ENCODE results near the gene HNRNPA3.
A peak's percentile ranks its signal among the peaks of the same experiment; 100 is the strongest.
"Not testable (repeated sequence)": the region's sequence is repeated elsewhere in the genome, so short reads cannot be mapped to it uniquely, and the experiment has no call there.

HNRNPA3 gene

DNA sequence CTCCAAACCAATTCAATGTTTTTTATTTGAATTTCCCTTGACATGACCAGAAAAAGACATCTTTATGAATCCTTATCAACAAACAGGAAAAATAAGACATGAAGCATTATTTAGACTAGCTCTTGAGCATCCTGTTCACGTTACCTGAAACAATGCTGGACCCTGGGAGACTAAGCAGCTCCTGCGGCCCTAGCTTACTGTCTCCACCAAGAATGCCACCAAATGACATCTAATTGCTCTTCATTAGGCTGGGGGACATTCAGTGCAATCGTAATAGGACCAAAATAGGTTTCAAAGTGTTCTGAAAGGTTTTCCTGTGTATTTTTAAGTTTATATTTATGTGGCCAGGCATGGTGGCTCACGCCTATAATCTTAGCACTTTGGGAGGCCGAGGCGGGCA is 26.5 kb downstream of the HNRNPA3 start:
- H3K27ac Mint-ChIP-seq: peak overlapping the region; percentile 11
- no peaks in the 10 kb centered on the region for H3K9me3 Mint-ChIP-seq
- H3K4me3 Mint-ChIP-seq: no peak overlapping the region
- H3K27me3 Mint-ChIP-seq: no peaks in the 10 kb centered on the region
- H3K4me1 Mint-ChIP-seq: peaks cover 74% of the 10 kb centered on the region
- peaks cover 30% of the 10 kb centered on the region for H3K36me3 Mint-ChIP-seq
- no peak for ATAC-seq

DNA sequence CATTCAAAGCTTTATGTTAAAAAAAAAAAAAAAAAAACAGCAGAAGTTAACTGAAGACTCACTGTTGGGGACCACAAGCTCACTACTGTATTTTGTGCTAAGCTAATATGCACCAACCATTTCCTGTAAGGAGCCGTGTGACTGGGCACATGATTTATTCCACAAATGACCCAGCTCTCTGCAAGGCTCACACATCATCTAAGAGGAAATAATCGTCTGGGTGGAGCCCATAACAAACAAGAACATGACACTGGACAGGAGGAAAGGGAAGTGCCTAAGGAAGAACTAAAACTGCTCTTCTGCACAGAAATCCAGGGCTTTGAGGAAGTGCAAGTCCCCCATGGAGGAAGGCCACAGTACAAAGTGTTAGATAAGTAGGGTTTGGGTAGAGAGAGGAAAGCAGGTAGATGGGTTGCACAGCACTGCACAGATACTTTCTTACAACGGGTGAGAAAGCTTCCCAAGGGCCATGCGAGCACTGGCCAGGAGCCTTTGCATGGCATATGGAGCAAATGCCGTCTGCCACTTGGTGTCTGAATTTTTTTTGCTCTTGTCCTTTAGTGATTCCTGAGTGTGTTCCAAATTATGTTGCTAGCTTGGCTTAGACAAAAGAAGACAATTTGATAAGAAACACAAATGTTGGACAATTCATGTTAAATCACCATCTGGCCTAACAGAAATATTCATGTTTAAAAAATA is 27.5 kb downstream of the HNRNPA3 start:
- peak; percentile 94 for ATAC-seq
- peak overlapping the region; percentile 9 for H3K4me3 Mint-ChIP-seq

GRCh38 chr2:177241711-177242120 is 29.1 kb downstream of the HNRNPA3 start:
- Mint-ChIP-seq H3K9me3 (no peaks in the 10 kb centered on the region), H3K36me3 (peaks cover 24% of the 10 kb centered on the region), H3K4me1 (peaks cover 79% of the 10 kb centered on the region), H3K4me3 (no peak overlapping the region), H3K27ac (peak overlapping the region; percentile 74), H3K27me3 (no peaks in the 10 kb centered on the region)
- no peak for ATAC-seq

More for the DNA sequence above, 27.5 kb downstream of the HNRNPA3 start:
- Mint-ChIP-seq H3K27me3 (no peaks in the 10 kb centered on the region), H3K9me3 (no peaks in the 10 kb centered on the region), H3K27ac (peak overlapping the region; percentile 11), H3K4me1 (peaks cover 75% of the 10 kb centered on the region), H3K36me3 (peaks cover 29% of the 10 kb centered on the region)

GRCh38 chr2:177242121-177242987 is 29.8 kb downstream of the HNRNPA3 start:
- Mint-ChIP-seq H3K9me3 (no peaks in the 10 kb centered on the region), H3K36me3 (peaks cover 24% of the 10 kb centered on the region), H3K4me3 (no peak overlapping the region), H3K4me1 (peaks cover 85% of the 10 kb centered on the region), H3K27ac (peak overlapping the region; percentile 74), H3K27me3 (no peaks in the 10 kb centered on the region)
- ATAC-seq: no peak

DNA sequence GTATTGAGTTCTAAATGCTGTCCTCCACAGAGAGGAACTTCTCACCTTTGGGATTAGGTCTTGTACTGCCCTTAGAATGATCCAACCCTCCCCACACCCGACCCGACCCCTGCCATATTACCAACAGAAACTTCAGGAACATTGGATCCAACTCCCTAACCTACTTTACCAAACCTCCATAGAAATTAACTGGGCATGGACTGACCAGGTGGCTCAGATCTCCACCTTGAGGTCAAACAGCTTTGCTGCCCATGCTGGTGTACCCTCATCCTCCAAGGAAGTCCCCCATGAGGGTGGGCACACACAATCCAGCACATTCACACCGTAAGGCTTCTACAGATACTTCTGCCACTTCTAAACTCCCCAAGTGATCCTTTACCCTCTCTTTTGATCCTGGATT is 30.5 kb downstream of the HNRNPA3 start:
- ATAC-seq: no peak
- peaks cover 24% of the 10 kb centered on the region for H3K36me3 Mint-ChIP-seq
- no peaks in the 10 kb centered on the region for H3K27me3 Mint-ChIP-seq
- H3K4me1 Mint-ChIP-seq: peaks cover 89% of the 10 kb centered on the region
- H3K27ac Mint-ChIP-seq: peak overlapping the region; percentile 74
- no peak overlapping the region for H3K4me3 Mint-ChIP-seq
- H3K9me3 Mint-ChIP-seq: no peaks in the 10 kb centered on the region

DNA sequence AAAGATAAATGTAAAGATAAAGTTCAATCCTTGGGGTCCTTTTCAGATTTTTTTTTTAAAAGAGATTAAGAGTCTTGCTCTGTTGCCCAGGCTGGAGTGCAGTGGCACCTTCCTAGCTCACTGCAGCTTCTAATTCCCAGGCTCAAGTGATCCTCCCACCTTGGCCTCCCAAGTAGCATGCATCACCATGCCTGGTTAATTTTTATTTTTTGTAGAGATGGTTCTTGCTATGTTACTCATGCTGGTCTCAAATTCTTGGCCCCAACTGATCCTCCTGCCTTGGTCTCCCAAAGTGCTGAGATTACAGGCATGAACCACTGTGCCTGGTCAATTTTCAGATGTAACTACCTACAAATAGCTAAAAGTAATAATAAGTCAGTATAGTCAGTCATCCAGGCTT is 30.9 kb downstream of the HNRNPA3 start:
- ATAC-seq: no peak
- Mint-ChIP-seq H3K4me1 (peaks cover 89% of the 10 kb centered on the region), H3K9me3 (no peaks in the 10 kb centered on the region), H3K4me3 (no peak overlapping the region), H3K27me3 (no peaks in the 10 kb centered on the region), H3K27ac (peak overlapping the region; percentile 74), H3K36me3 (peaks cover 26% of the 10 kb centered on the region)

DNA sequence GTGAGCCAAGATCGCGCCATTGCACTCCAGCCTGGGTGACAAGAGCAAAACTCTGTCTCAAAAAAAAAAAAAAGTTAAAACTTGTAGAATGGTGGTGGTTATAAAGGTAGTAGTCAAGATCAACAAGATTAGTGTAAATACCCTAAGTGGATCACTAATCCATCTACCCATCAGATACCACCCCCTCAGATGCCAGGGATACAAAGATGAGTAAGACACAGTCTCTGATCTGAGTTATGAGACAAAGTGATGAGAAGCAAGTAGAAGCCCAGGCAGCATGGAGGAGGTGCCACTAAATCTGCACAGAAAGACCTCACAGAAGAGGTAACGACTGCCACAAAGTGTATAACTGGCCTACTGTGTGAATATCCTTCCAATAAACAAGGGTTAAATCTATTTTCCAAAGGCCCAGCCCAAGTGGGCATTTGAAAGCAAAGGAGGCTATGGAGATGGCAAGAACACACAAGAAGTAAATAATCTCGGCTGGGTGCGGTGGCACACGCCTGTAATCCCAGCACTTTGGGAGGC is 31.7 kb downstream of the HNRNPA3 start:
- no peak for ATAC-seq
- H3K9me3 Mint-ChIP-seq: no peaks in the 10 kb centered on the region
- H3K4me1 Mint-ChIP-seq: peaks cover 85% of the 10 kb centered on the region
- H3K36me3 Mint-ChIP-seq: peaks cover 30% of the 10 kb centered on the region
- H3K4me3 Mint-ChIP-seq: no peak overlapping the region
- H3K27me3 Mint-ChIP-seq: no peaks in the 10 kb centered on the region
- H3K27ac Mint-ChIP-seq: no peak overlapping the region

DNA sequence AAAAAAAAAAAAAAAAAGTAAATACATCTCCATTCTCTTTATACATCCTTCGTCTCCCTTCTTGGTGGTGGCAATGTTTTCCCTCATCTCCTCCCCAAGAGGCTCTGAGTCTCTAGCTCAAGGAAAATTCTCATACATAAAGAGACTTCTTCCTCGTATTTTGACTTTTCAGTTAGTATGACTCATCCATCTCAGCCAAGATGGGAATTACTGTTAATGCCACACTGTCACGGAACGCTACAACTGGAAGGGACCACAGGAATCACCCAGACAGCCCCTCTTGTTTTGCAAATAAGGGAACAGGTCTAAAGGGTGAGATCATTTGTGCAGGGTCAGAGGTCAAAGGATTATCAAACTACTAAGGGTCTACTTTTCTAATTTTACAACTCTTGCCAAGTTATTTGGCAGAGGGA is 32.4 kb downstream of the HNRNPA3 start:
- no peak overlapping the region for H3K27ac Mint-ChIP-seq
- no peaks in the 10 kb centered on the region for H3K9me3 Mint-ChIP-seq
- no peaks in the 10 kb centered on the region for H3K27me3 Mint-ChIP-seq
- no peak for ATAC-seq
- peaks cover 30% of the 10 kb centered on the region for H3K36me3 Mint-ChIP-seq
- H3K4me1 Mint-ChIP-seq: peaks cover 80% of the 10 kb centered on the region
- H3K4me3 Mint-ChIP-seq: no peak overlapping the region

- no peaks in the 10 kb centered on the region for H3K9me3 Mint-ChIP-seq
- H3K27ac Mint-ChIP-seq: peak overlapping the region; percentile 24
- ATAC-seq: no peak
- H3K27me3 Mint-ChIP-seq: no peaks in the 10 kb centered on the region
- H3K36me3 Mint-ChIP-seq: peaks cover 29% of the 10 kb centered on the region
- peaks cover 76% of the 10 kb centered on the region for H3K4me1 Mint-ChIP-seq
- H3K4me3 Mint-ChIP-seq: no peak overlapping the region
Observed at GRCh38 chr2:177246000-177246399, 33.4 kb downstream of the HNRNPA3 start.

GRCh38 chr2:177246523-177247030 is 34.0 kb downstream of the HNRNPA3 start:
- Mint-ChIP-seq H3K36me3 (peaks cover 30% of the 10 kb centered on the region), H3K4me1 (peaks cover 76% of the 10 kb centered on the region), H3K27ac (peak overlapping the region; percentile 24)
- H3K9me3 Mint-ChIP-seq, H3K27me3 Mint-ChIP-seq, ATAC-seq, H3K4me3 Mint-ChIP-seq: not testable (repeated sequence)

- Mint-ChIP-seq H3K4me1 (peaks cover 76% of the 10 kb centered on the region), H3K27me3 (no peaks in the 10 kb centered on the region), H3K27ac (no peak overlapping the region), H3K36me3 (peaks cover 28% of the 10 kb centered on the region), H3K9me3 (no peaks in the 10 kb centered on the region), H3K4me3 (no peak overlapping the region)
- no peak for ATAC-seq
Observed at GRCh38 chr2:177247693-177248262, 35.2 kb downstream of the HNRNPA3 start.

- Mint-ChIP-seq H3K27me3 (no peaks in the 10 kb centered on the region), H3K4me1 (peaks cover 78% of the 10 kb centered on the region), H3K36me3 (peaks cover 33% of the 10 kb centered on the region), H3K27ac (no peak overlapping the region), H3K9me3 (no peaks in the 10 kb centered on the region), H3K4me3 (no peak overlapping the region)
- ATAC-seq: no peak
Observed at GRCh38 chr2:177249038-177249437, 36.4 kb downstream of the HNRNPA3 start.

DNA sequence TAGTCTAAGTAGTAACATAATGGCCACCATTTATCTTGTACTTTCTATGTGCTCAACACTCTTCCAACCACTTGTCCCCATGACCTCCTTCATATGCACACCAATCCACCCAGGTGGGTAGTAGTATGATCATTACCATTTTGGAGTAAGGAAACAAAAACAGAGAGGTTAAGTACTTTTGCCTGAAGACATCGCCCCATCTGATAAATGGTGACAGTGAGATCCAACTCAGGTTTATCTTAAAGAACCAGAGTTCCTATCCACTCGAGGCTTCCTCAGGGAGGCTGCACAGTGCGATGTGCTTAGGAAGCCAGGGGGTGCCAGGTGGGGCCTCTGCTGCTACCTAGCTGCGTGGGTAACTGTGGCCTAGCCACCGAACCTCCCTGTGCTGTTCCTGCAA is 37.9 kb downstream of the HNRNPA3 start:
- no peak overlapping the region for H3K27ac Mint-ChIP-seq
- no peaks in the 10 kb centered on the region for H3K27me3 Mint-ChIP-seq
- H3K4me3 Mint-ChIP-seq: no peak overlapping the region
- peaks cover 31% of the 10 kb centered on the region for H3K36me3 Mint-ChIP-seq
- H3K4me1 Mint-ChIP-seq: peaks cover 78% of the 10 kb centered on the region
- no peak for ATAC-seq
- no peaks in the 10 kb centered on the region for H3K9me3 Mint-ChIP-seq

DNA sequence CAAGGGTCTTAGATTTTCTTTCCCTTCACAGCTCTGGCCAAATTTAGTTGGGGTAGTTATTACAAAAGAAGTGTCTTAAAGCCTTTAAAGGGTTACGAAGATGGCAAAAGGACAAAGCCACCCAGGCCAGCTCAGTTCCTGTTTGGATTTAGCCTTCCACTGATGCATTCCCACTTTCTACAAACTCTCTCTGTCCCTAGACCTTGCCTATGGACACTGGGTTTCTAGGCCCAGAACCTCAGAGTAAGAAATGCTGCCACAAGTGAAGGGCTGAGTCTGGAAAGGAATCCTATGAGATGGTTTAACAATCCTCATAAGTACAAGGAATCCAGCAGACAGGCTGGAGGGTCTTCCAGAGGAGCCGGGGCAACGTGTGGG is 38.6 kb downstream of the HNRNPA3 start:
- no peaks in the 10 kb centered on the region for H3K27me3 Mint-ChIP-seq
- no peak overlapping the region for H3K4me3 Mint-ChIP-seq
- H3K9me3 Mint-ChIP-seq: no peaks in the 10 kb centered on the region
- peak overlapping the region; percentile 58 for H3K27ac Mint-ChIP-seq
- no peak for ATAC-seq
- peaks cover 31% of the 10 kb centered on the region for H3K36me3 Mint-ChIP-seq
- peaks cover 77% of the 10 kb centered on the region for H3K4me1 Mint-ChIP-seq

DNA sequence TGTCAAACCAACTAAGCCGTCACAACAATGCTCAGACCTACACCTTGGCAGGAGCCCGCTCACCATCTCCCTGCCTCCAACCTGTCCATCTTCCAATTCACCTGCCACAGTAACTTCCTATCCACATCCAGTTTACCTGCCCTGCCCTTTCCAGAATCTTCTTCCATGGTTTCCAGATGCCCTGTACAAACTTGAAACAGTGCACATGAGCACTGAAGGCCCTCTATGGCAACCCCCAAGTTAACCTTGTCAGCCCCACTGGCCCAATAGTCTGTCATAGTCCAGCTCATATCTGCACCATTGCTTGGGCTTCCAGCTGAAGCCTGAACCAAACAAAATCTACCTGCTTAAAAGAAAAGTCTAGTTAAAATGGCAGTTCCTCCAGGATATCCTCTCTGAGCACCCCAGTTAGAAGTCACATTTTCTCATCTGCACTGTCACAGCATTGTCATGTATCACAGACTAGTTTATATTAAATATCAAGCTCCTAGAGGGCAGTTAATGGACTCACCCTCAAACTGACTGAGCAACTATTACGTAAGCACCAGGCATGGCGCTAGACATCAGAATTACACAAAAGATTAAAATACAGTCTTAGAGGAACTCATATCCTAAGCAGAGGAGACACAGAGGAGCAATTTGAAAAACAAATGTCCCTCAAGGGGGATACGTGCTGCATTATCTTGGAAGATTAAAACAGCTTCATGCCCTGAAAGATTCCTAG is 40.4 kb downstream of the HNRNPA3 start:
- H3K27me3 Mint-ChIP-seq: no peaks in the 10 kb centered on the region
- H3K4me3 Mint-ChIP-seq: no peak overlapping the region
- H3K27ac Mint-ChIP-seq: no peak overlapping the region
- ATAC-seq: no peak
- peaks cover 79% of the 10 kb centered on the region for H3K4me1 Mint-ChIP-seq
- H3K36me3 Mint-ChIP-seq: peaks cover 32% of the 10 kb centered on the region
- no peaks in the 10 kb centered on the region for H3K9me3 Mint-ChIP-seq

All from stimulated activated memory B cell treated with anti-CD40 and anti-IgM and Interleukin-4, amounts not matched to agents 10 μg/mL and 1 μg/mL and 100 μg/mL, for 72 hours (primary cell).